Measurements from ENCODE around the gene MRPL28.

- TF ChIP-seq, protein P1, sequence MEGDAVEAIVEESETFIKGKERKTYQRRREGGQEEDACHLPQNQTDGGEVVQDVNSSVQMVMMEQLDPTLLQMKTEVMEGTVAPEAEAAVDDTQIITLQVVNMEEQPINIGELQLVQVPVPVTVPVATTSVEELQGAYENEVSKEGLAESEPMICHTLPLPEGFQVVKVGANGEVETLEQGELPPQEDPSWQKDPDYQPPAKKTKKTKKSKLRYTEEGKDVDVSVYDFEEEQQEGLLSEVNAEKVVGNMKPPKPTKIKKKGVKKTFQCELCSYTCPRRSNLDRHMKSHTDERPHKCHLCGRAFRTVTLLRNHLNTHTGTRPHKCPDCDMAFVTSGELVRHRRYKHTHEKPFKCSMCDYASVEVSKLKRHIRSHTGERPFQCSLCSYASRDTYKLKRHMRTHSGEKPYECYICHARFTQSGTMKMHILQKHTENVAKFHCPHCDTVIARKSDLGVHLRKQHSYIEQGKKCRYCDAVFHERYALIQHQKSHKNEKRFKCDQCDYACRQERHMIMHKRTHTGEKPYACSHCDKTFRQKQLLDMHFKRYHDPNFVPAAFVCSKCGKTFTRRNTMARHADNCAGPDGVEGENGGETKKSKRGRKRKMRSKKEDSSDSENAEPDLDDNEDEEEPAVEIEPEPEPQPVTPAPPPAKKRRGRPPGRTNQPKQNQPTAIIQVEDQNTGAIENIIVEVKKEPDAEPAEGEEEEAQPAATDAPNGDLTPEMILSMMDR (IDR thresholded peaks at IDR 0.05), result no peak
- TF ChIP-seq EP300 (IDR thresholded peaks at IDR 0.05) (no peak), POLR2A (IDR thresholded peaks at IDR 0.05) (no peak)
These were observed 29.1 kb upstream of the MRPL28 start for GRCh38 chr16:399340-400019.

Measured in ovary (tissue), 3 donors.